HG03378 (cell line): Measurements from ENCODE around the gene BTG1.
"Not testable (repeated sequence)": the region's sequence is repeated elsewhere in the genome, so short reads cannot be mapped to it uniquely, and the experiment has no call there.

Source experiments
- ATAC-seq: cut with Tn5 transposase; IDR thresholded peaks from one replicate; pipeline ENCODE4 v1.9.1; 2021; ENCODE audit warnings: mild to moderate bottlenecking, moderate library complexity; ENCODE audit not compliant: unreplicated experiment

Gene BTG1

GRCh38 chr12:92151916-92152315, 6.3 kb upstream of the BTG1 start:
- ATAC-seq: no peak

DNA sequence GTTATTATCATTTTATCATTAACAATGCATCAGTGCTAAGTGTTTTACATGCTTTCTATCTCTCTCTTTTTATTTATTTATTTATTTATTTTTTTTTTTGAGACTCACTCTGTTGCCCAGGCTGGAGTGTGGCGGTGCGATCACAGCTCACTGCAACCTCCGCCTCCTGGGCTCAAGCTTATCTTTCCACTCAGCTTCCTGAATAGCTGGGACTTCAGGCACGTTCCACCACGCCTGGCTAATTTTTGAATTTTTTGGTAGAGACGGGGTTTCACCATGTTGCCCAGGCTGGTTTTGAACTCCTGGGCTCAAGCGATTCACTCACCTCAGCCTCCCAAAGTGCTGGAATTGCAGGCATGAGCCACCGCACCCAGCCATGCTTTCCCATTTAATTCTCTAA, 3.9 kb upstream of the BTG1 start:
- ATAC-seq: no peak

GRCh38 chr12:92147491-92147890, 1.8 kb upstream of the BTG1 start:
- no peak for ATAC-seq

DNA sequence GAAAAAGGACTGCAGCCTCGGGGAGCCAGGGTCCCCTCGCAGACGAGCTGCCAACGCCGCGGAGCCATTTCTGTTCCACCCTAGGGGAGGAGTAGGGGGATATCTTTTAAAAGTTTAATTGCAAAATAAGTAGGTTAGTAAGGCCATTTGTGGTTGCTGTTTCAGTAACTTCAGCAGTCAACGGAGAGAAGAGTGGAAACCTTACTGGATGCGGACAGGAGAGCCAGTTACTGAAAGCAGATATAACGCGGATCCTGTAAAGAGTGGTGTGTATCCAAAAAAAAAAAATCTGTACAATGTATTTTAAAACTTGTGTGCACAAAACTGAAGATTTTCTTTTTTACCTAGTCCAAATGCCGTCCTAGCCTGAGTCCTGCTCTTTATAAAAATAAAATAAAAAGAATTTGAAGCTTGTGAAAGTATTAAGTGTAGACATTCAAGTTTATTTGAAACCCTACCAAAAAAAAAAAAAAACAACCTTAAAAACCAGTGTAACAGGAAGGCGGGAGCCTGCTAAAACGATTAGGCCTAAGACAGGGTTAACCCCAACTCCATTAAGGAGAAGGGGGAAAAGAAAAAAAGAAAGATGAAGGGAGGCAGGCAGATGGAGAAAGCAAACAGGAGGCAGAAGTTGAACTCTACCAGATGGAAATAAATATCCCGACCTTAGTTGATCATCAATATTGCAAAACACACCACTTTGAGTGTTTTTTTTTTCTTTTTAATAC, 1.0 kb upstream of the BTG1 start:
- no peak for ATAC-seq

GRCh38 chr12:92145481-92145730, 240 bp downstream of the BTG1 start:
- no peak for ATAC-seq

GRCh38 chr12:92144631-92145480, 790 bp downstream of the BTG1 start:
- no peak for ATAC-seq

DNA sequence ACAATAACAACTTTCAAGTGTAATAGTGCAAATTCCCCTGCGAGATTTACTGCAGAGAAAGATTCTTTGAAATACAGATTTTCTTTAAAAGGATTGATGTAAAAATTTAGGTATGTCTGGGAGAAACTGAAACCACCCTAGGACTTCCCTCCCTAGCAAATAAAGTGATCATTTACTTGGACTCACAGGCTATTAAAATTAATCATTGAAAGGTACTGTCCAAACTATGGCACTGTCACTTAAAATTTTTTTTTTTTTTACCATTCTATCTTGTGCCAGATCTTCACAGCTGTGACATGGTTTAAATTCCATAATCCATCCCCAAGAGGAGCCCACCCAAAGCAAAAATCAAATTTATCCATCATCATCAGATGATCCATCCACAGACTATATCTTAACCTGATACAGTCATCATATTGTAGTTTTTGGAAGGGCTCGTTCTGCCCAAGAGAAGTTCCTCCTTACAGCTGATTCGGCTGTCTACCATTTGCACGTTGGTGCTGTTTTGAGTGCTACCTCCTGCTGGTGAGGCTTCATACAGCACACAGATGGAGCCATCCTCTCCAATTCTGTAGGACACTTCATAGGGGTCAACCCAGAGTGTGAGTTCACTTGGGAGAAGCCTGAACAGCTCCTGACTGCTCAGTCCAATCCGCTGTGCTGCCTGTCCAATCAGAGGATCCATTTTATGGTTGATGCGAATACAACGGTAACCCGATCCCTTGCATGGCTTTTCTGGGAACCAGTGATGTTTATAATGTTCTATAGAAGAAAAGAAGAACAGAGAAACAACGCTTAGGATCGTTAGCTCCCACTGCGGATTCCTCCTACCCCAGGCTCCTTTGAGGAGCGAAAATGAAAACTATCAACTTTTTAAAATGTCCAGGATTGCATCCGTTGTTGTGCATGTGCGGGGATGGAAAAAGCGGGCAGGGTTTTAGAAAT, 1.7 kb downstream of the BTG1 start:
- ATAC-seq: peak; percentile 26

DNA sequence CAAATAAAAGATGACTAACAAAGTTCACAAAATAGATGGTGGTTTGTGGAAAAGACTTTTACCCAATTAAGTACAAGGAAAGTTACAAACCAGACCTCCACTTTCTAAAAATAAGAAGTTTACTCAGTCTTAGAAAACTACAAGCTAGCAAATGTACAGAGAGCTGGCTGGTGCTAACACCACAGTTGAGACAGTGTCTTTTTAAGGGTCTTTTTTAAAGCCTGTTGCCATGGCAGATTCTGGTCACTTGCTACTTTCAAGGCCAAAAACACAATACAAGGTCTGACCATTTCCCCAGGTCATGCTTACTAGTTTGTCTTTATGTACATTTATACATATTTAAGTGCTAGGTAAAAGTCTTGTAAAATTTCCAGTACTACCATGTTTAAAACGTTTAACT, 2.4 kb downstream of the BTG1 start:
- ATAC-seq: no peak

DNA sequence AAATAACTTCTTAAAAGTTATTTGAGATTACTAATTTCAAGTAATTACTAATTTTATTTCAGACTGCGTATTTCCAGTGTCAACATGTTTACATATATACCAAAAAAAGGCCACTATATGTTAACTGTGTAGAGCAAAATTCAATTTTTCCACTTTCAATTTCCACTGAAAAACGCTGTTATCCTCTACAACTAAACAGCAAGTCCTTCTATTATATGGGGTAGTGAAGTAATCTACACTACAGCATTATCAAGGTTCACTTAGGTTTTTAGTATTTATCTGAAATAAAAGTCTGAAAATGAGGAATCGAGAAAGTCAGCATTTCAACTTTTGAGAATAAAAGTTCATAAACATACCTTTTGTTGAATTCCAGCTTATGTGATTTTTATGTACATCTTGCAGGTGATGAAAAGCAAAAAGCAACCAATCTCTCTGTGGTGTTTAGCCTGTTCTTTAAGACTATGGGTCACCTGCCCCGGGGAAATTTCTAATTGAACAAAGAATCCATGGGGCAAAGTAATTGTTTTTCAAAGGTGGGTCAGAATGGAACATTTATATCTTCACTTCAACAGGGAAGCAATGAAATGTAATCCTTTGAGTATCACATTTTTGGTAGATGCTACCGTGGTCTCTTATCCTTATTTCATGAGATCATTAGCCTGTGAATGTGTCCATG, 3.3 kb downstream of the BTG1 start:
- ATAC-seq: no peak

GRCh38 chr12:92141591-92142121, 4.0 kb downstream of the BTG1 start:
- ATAC-seq: no peak

GRCh38 chr12:92140896-92141536, 4.6 kb downstream of the BTG1 start:
- ATAC-seq: no peak

GRCh38 chr12:92140156-92140555, 5.5 kb downstream of the BTG1 start:
- ATAC-seq: no peak

GRCh38 chr12:92139634-92140150, 6.0 kb downstream of the BTG1 start:
- ATAC-seq: no peak

- ATAC-seq: no peak
Measured at GRCh38 chr12:92138626-92139025, 7.0 kb downstream of the BTG1 start.

- ATAC-seq: no peak
Measured at GRCh38 chr12:92138144-92138543, 7.5 kb downstream of the BTG1 start.

GRCh38 chr12:92136965-92137721, 8.5 kb downstream of the BTG1 start:
- peak; percentile 19 for ATAC-seq

DNA sequence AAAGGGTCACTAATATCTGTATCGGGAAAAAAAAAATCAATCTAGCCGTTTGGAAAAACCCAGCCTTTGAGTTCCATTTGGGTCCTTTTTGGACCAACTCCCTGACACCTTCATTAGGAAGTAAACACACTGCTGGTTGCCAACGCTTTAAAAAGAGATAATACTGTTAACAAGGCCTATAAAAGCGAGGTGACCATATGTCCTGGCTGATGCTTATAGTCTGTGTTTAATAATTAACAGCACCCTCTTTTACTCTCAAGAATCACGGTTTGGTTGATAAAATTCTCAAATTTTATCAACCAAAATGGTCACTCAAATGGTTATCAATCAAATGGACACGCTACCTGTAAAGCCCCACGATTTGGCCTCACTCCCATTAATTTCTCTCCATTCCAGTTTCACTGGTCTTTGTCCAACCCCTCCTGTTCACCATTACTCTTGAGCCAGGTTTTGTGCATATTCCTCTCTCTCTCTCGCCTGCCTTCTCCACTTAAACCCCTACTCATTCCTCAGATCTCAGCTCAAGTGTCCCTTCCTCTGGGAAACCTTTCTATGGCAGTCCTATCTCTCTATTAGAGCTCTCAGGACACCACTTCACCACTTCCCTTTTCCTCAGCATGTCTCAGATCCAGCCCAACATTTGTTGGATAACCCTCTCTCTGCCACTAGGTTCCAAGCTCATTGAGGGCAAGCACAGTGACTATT, 9.5 kb downstream of the BTG1 start:
- ATAC-seq: no peak

- ATAC-seq: not testable (repeated sequence)
Measured at GRCh38 chr12:92135541-92135940, 10.1 kb downstream of the BTG1 start.
